GM21381 (cell line): ENCODE data around the gene CDC42BPA.
"Not testable (repeated sequence)": the region's sequence is repeated elsewhere in the genome, so short reads cannot be mapped to it uniquely, and the experiment has no call there.

ENCODE experiments used
- ATAC-seq: cut with Tn5 transposase; IDR thresholded peaks from one replicate; pipeline ENCODE4 v1.9.1; 2021; ENCODE audit warnings: mild to moderate bottlenecking, moderate library complexity; ENCODE audit not compliant: unreplicated experiment

CDC42BPA gene

GRCh38 chr1:227318016-227318852, at the start of gene CDC42BPA:
Gene CDC42BPA (minus strand): TSS chr1:227318492. CDS start chr1:227317182, 1,310 bp downstream.
- peak; percentile 46 for ATAC-seq

GRCh38 chr1:227368009-227368408, 49.7 kb upstream of the CDC42BPA start:
- no peak for ATAC-seq

GRCh38 chr1:227365473-227366431, 47.5 kb upstream of the CDC42BPA start:
- ATAC-seq = no peak

GRCh38 chr1:227364657-227365056, 46.4 kb upstream of the CDC42BPA start:
- no peak for ATAC-seq

- no peak for ATAC-seq
Observed at GRCh38 chr1:227363825-227364224, 45.5 kb upstream of the CDC42BPA start.

- no peak for ATAC-seq
Observed at GRCh38 chr1:227362039-227362438, 43.7 kb upstream of the CDC42BPA start.

- ATAC-seq = no peak
Observed at GRCh38 chr1:227357927-227358302, 39.6 kb upstream of the CDC42BPA start.

GRCh38 chr1:227357171-227357926, 39.1 kb upstream of the CDC42BPA start:
- no peak for ATAC-seq

- ATAC-seq = no peak
Observed at GRCh38 chr1:227356620-227357146, 38.4 kb upstream of the CDC42BPA start.

GRCh38 chr1:227355542-227356245, 37.4 kb upstream of the CDC42BPA start:
- ATAC-seq = no peak

GRCh38 chr1:227353186-227353585, 34.9 kb upstream of the CDC42BPA start:
- no peak for ATAC-seq

- not testable (repeated sequence) for ATAC-seq
Observed at GRCh38 chr1:227352164-227352563, 33.9 kb upstream of the CDC42BPA start.

GRCh38 chr1:227351443-227351842, 33.2 kb upstream of the CDC42BPA start:
- ATAC-seq = no peak

GRCh38 chr1:227349967-227350366, 31.7 kb upstream of the CDC42BPA start:
- no peak for ATAC-seq

- no peak for ATAC-seq
Observed at GRCh38 chr1:227343727-227344551, 25.6 kb upstream of the CDC42BPA start.

GRCh38 chr1:227343206-227343605, 24.9 kb upstream of the CDC42BPA start:
- no peak for ATAC-seq

- ATAC-seq = no peak
Observed at GRCh38 chr1:227342075-227342829, 24.0 kb upstream of the CDC42BPA start.

- not testable (repeated sequence) for ATAC-seq
Observed at GRCh38 chr1:227336136-227336535, 17.8 kb upstream of the CDC42BPA start.
